GM08714 (cell line): ENCODE data around the gene ENO1.
"Not testable (repeated sequence)": the region's sequence is repeated elsewhere in the genome, so short reads cannot be mapped to it uniquely, and the experiment has no call there.

Source experiments
- H3K4me3 ChIP-seq: fragments of 200-500 bp; sonication (Bioruptor generic); 2 replicates; pipeline ENCODE4 v1.5.1; 2014; ENCODE audit warnings: mild to moderate bottlenecking, low read length, inconsistent platforms
- ZNF274 ChIP-seq: IDR thresholded peaks from 2 replicates; pipeline ENCODE4 v1.6.1; 2012; ENCODE audit warnings: mild to moderate bottlenecking, low read depth, low read length

Gene ENO1

GRCh38 chr1:8878448-8878697, at the start of gene ENO1:
TSS of gene ENO1 (minus strand) at chr1:8878686. CDS start at chr1:8874908, 3,778 bp downstream.
- TF ChIP-seq ZNF274: no peak
- peak within 1 kb of the TSS; percentile 69 for H3K4me3 ChIP-seq

- H3K4me3 ChIP-seq: no peak overlapping the region
- no peak for TF ChIP-seq ZNF274
These were observed 48.5 kb upstream of the ENO1 start for GRCh38 chr1:8926707-8927694.

GRCh38 chr1:8925960-8926359, 47.5 kb upstream of the ENO1 start:
- no peak for TF ChIP-seq ZNF274
- H3K4me3 ChIP-seq: no peak overlapping the region

- H3K4me3 ChIP-seq: no peak overlapping the region
- no peak for TF ChIP-seq ZNF274
These were observed 46.9 kb upstream of the ENO1 start for GRCh38 chr1:8925406-8925805.

GRCh38 chr1:8922962-8923361, 44.5 kb upstream of the ENO1 start:
- no peak for TF ChIP-seq ZNF274

GRCh38 chr1:8917536-8917935, 39.0 kb upstream of the ENO1 start:
- H3K4me3 ChIP-seq: not testable (repeated sequence)

More at GRCh38 chr1:8922962-8923361, 44.5 kb upstream of the ENO1 start:
- no peak overlapping the region for H3K4me3 ChIP-seq

GRCh38 chr1:8915446-8915845, 37.0 kb upstream of the ENO1 start:
- no peak overlapping the region for H3K4me3 ChIP-seq
- TF ChIP-seq ZNF274: no peak

- no peak for TF ChIP-seq ZNF274
- no peak overlapping the region for H3K4me3 ChIP-seq
These were observed 36.0 kb upstream of the ENO1 start for GRCh38 chr1:8914466-8914865.

- H3K4me3 ChIP-seq: no peak overlapping the region
- no peak for TF ChIP-seq ZNF274
These were observed 35.0 kb upstream of the ENO1 start for GRCh38 chr1:8913457-8913856.

- TF ChIP-seq ZNF274: no peak
- H3K4me3 ChIP-seq: no peak overlapping the region
These were observed 33.2 kb upstream of the ENO1 start for GRCh38 chr1:8911416-8912309.

GRCh38 chr1:8910914-8911313, 32.4 kb upstream of the ENO1 start:
- TF ChIP-seq ZNF274: no peak
- H3K4me3 ChIP-seq: no peak overlapping the region

- no peak for TF ChIP-seq ZNF274
- H3K4me3 ChIP-seq: no peak overlapping the region
These were observed 31.8 kb upstream of the ENO1 start for GRCh38 chr1:8910331-8910730.

GRCh38 chr1:8908388-8909151, 30.1 kb upstream of the ENO1 start:
- TF ChIP-seq ZNF274: no peak
- H3K4me3 ChIP-seq: no peak overlapping the region

GRCh38 chr1:8905582-8906191, 27.2 kb upstream of the ENO1 start:
- no peak overlapping the region for H3K4me3 ChIP-seq
- TF ChIP-seq ZNF274: no peak
